ENCODE data around the gene OS9. TPM values are rescaled to one million over a fixed set of nuclear protein-coding genes. Genes with fewer than 3 reads are reported as not detected.

Gene OS9
- total and polyA plus RNA-seq, 2 donors (not counting 3 experiments of a cell fraction or from before 2014, with no cell fraction given), result 212 to 561 TPM

DNA sequence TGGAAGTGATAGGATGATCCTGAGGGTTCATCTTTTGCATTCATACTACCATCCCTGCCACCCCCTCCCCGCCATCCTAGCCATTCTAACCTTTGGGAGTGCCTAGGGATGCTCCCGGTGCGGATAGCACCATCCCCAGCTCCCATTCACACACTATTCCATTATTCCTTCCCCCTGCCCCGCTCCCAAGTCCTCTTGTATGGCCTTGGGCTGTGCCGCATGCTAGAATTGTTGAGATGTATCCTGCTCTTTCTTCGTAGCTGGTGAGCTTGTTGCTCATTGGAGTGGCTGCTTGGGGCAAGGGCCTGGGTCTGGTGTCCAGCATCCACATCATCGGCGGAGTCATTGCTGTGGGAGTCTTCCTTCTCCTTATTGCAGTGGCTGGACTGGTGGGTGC lies 51.6 kb downstream of the OS9 start:
- TF ChIP-seq EZH2 (IDR thresholded peaks at IDR 0.05; ENCODE audit: borderline replicate concordance, low read depth, low read length, severe bottlenecking) (no peak), GATA2 (IDR thresholded peaks at IDR 0.05; ENCODE audit: insufficient read depth, insufficient read length, low read depth, low read length) (no peak), JUN (IDR thresholded peaks at IDR 0.05; ENCODE audit: borderline replicate concordance, insufficient read depth, insufficient read length, low read depth) (no peak), POLR2A (IDR thresholded peaks at IDR 0.05; ENCODE audit: low read depth, low read length) (no peak), FOS (IDR thresholded peaks at IDR 0.05; ENCODE audit: borderline replicate concordance, insufficient read depth, low read length) (no peak), MYC (IDR thresholded peaks at IDR 0.05; ENCODE audit: low read depth, low read length) (no peak), POLR2AphosphoS5 (IDR thresholded peaks at IDR 0.05; ENCODE audit: insufficient read depth, low read depth, low read length) (no peak)
- TF ChIP-seq, protein P1, sequence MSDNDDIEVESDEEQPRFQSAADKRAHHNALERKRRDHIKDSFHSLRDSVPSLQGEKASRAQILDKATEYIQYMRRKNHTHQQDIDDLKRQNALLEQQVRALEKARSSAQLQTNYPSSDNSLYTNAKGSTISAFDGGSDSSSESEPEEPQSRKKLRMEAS (IDR thresholded peaks at IDR 0.05; ENCODE audit: insufficient read depth, insufficient read length), result no peak
- TF ChIP-seq, protein P2, sequence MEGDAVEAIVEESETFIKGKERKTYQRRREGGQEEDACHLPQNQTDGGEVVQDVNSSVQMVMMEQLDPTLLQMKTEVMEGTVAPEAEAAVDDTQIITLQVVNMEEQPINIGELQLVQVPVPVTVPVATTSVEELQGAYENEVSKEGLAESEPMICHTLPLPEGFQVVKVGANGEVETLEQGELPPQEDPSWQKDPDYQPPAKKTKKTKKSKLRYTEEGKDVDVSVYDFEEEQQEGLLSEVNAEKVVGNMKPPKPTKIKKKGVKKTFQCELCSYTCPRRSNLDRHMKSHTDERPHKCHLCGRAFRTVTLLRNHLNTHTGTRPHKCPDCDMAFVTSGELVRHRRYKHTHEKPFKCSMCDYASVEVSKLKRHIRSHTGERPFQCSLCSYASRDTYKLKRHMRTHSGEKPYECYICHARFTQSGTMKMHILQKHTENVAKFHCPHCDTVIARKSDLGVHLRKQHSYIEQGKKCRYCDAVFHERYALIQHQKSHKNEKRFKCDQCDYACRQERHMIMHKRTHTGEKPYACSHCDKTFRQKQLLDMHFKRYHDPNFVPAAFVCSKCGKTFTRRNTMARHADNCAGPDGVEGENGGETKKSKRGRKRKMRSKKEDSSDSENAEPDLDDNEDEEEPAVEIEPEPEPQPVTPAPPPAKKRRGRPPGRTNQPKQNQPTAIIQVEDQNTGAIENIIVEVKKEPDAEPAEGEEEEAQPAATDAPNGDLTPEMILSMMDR (IDR thresholded peaks at IDR 0.05; ENCODE audit: extremely low read depth in 1 of 2, insufficient read depth in 1 of 2, low read depth in 1 of 2, low read length in 2 of 2), result no peak
- CTCF ChIA-PET, result interaction anchor here (1.3 to 2.6 kb wide), 5 partner anchors 10 to 19 kb away, joined by 5 to 20 read pairs (median 5); no protein-coding TSS in a partner anchor
- Histone ChIP-seq H3K4me3 (replicated peaks in 1 of 3; ENCODE audit: insufficient read depth in 1 of 3, low read depth in 1 of 3, low read length in 3 of 3) (peak overlapping the region; percentile 44 to 88 (median 75)), H3K36me3 (ENCODE audit: control insufficient read depth in 2 of 2, extremely low read depth in 1 of 2, insufficient read depth in 2 of 2, low read length in 2 of 2) (peaks cover 4 to 18% of the 10 kb centered on the region in 2 experiments), H4K20me1 (replicated peaks; ENCODE audit: control insufficient read depth, extremely low read depth, insufficient read depth, low read length) (no peaks in the 10 kb centered on the region), H3K9me3 (replicated peaks; ENCODE audit: control insufficient read depth, insufficient read depth, low read length) (no peaks in the 10 kb centered on the region), H2AFZ (ENCODE audit: low read depth, low read length) (no peak overlapping the region), H3K9me1 (replicated peaks; ENCODE audit: control insufficient read depth, extremely low read depth, insufficient read depth, low read length) (no peaks in the 10 kb centered on the region), H3K9ac (replicated peaks; ENCODE audit: extremely low read depth, insufficient read depth, low read length) (peak overlapping the region; percentile 88), H3K4me1 (ENCODE audit: control insufficient read depth, extremely low read depth, insufficient read depth, low read length) (peaks cover 10% of the 10 kb centered on the region), H3K27me3 (ENCODE audit: control insufficient read depth in 2 of 2, insufficient read depth in 2 of 2, low read length in 2 of 2) (peaks cover 8 to 10% of the 10 kb centered on the region in 2 experiments), H3K79me2 (ENCODE audit: control insufficient read depth, insufficient read depth, low read length) (peaks cover 4% of the 10 kb centered on the region), H3K27ac (ENCODE audit: insufficient read depth, low read depth, low read length) (peak overlapping the region; percentile 68), H3K4me2 (ENCODE audit: insufficient read depth, low read length) (peak overlapping the region; percentile 76)
- POLR2A ChIA-PET, result interaction anchor here (1.2 kb wide), 1 partner anchor 27 kb away, joined by 4 read pairs; the partner anchor contains the start of genes EEF1AKMT3 and METTL1
- TSS peak; percentile 35 for BruUV-seq (replicated peaks)
- intact Hi-C loops (cut with micrococcal nuclease) (no loop called here), dilution Hi-C loops (cut with MboI; ENCODE audit: extremely low pct_ligation_motif_present, low sequenced_read_pairs) (no loop called here)
- FAIRE-seq (peak; percentile 31), DNase-seq (ENCODE audit: low read depth, low spot score) (no peak)
